Kidney (tissue), 14 donors: ENCODE results near the gene DSC3. TPM values are rescaled to one million over a fixed set of nuclear protein-coding genes. Genes with fewer than 3 reads are reported as not detected.

Source experiments
- DNase-seq, 5 donors: peaks; one replicate each; pipeline ENCODE4 v3.0.0-alpha.2; 2013 to 2020
- FAIRE-seq: peaks from 2 replicates; lab custom pipeline; 2012; peaks lifted over from hg19 to GRCh38; lab: Jason Lieb, UNC
- H3K27ac ChIP-seq, 2 donors: one replicate each; pipeline ENCODE4 v1.7.0; 2013; ENCODE audit warnings: low read depth in 2 of 2, low read length in 2 of 2, inconsistent platforms in 1 of 2
- H3K27me3 ChIP-seq: one replicate; pipeline ENCODE4 v1.7.1; 2013; ENCODE audit warnings: low read length, inconsistent platforms; ENCODE audit not compliant: control insufficient read depth, insufficient read depth
- H3K36me3 ChIP-seq, 3 donors: one replicate each; pipeline versions ENCODE4 v1.7.0 to v1.7.1; 2013; ENCODE audit warnings: low read length in 3 of 3, control low read depth in 1 of 3, inconsistent platforms in 1 of 3; ENCODE audit not compliant: insufficient read depth in 3 of 3, control insufficient read depth in 2 of 3
- H3K4me1 ChIP-seq, 3 donors: one replicate each; pipeline versions ENCODE4 v1.7.0 to v1.7.1; 2013; ENCODE audit warnings: low read length in 3 of 3, inconsistent platforms in 1 of 3, low read depth in 1 of 3; ENCODE audit not compliant: control insufficient read depth in 2 of 3, insufficient read depth in 2 of 3
- H3K4me3 ChIP-seq, 3 donors: one replicate each; pipeline versions ENCODE4 v1.7.0 to v1.8.1; 2013; ENCODE audit warnings: low read length in 3 of 3, control low read depth in 1 of 3, inconsistent platforms in 1 of 3
- H3K9ac ChIP-seq, 3 donors: one replicate each; pipeline versions ENCODE4 v1.7.0 to v1.7.1; 2013; ENCODE audit warnings: low read length in 3 of 3, control low read depth in 1 of 3, inconsistent platforms in 1 of 3
- H3K9me3 ChIP-seq, 3 donors: one replicate each; pipeline versions ENCODE4 v1.7.0 to v1.7.1; 2013; ENCODE audit warnings: low read length in 3 of 3, control low read depth in 1 of 3, inconsistent platforms in 1 of 3; ENCODE audit not compliant: control insufficient read depth in 2 of 3, insufficient read depth in 1 of 3
- CTCF ChIP-seq: IDR thresholded peaks from 3 replicates; pipeline ENCODE4 v1.5.1; 2012; ENCODE audit warnings: mild to moderate bottlenecking, moderate library complexity, borderline replicate concordance; ENCODE audit not compliant: insufficient read depth; ENCODE audit errors: extremely low read depth
- intact Hi-C: fragments of 100-400 bp; cut with DNase I; formaldehyde crosslinking; loops from one replicate; pipeline ENCODE4 v1.11.1; 2022
- polyA plus RNA-seq: library from polyadenylated mRNA; stranded (reverse); fragments of 350-450 nt; fragmentation: Illumina TruSeq; extraction: RNeasy Lipid Tissue Mini Kit (QIAGEN cat#74804); gene quantifications from one replicate; pipeline ENCODE4 v1.2.3, GENCODE V29; 2014; ENCODE audit warnings: low read depth, low replicate concordance; ENCODE audit not compliant: insufficient read depth
- total RNA-seq: library from RNA; stranded (reverse); fragmentation: NEBNext Ultra II Directional; extraction: Animal tissue kit (Norgen Biotek cat#: 25700); gene quantifications from one replicate; pipeline ENCODE4 v1.2.1, GENCODE V29; 2021
- donor health status: control.
- donor health status: control.
- donor health status: control.
- donor health status: control.
- donor health status: control.
- donor health status: DM: yes; HTN: yes; CAD: no.
- donor health status: Normal renal cell carcinoma (clear cell type).

DSC3 gene
- total and polyA plus RNA-seq, 2 donors from 2014 or later = not detected

- H3K4me3 ChIP-seq = no peak overlapping the region
- no peak for TF ChIP-seq CTCF
- no peaks in the 10 kb centered on the region for H3K9me3 ChIP-seq
- no peak for FAIRE-seq
- H3K36me3 ChIP-seq = no peaks in the 10 kb centered on the region
- DNase-seq = no peak
- no peak overlapping the region for H3K27ac ChIP-seq
- H3K4me1 ChIP-seq = no peaks in the 10 kb centered on the region
- no peak overlapping the region for H3K9ac ChIP-seq
- no peaks in the 10 kb centered on the region for H3K27me3 ChIP-seq
- intact Hi-C loops = no loop called here
Observed at GRCh38 chr18:31066266-31066665, 23.7 kb upstream of the DSC3 start.

DNA sequence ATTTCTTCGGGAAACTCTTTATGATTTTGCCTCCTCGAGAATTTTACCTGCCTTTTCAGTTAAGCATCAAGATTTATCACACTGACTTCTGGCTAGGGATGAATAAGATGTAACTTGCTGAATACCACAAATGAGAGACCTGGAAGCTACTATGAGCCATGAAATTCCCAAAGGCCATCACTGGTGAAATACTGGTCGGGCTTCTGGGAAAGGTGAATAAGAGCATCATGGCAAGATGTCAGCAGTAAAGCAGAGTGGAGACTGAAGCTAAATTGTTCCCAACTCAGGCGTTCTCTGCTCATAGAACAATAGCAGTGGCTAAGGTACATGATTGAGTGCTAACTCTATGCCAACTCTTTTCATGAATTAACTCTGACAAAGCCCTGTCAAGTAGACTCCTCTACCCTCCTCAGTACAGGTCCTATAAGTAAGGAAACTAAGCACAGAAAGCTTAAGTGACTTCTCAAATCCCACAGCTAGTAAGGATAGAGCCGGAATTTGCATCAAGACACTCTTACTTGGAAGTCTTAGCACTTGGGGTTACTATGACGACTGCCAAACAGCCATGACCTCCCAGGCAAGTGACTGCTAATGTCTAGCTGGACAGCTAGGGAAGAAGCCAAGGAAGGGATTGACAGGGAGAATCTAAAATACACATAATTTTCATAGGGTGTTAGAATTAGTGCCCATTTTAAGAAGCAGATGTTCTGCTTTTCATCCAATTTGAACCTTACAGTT is 22.7 kb upstream of the DSC3 start:
- Histone ChIP-seq H3K9ac (no peak overlapping the region), H3K9me3 (no peaks in the 10 kb centered on the region), H3K27ac (no peak overlapping the region), H3K4me1 (no peaks in the 10 kb centered on the region), H3K4me3 (no peak overlapping the region), H3K27me3 (no peaks in the 10 kb centered on the region), H3K36me3 (no peaks in the 10 kb centered on the region)
- DNase-seq (peak in 3 of 5 donors; percentile 28 to 34 (median 28)), FAIRE-seq (no peak)
- no peak for TF ChIP-seq CTCF
- intact Hi-C loops = no loop called here

DNA sequence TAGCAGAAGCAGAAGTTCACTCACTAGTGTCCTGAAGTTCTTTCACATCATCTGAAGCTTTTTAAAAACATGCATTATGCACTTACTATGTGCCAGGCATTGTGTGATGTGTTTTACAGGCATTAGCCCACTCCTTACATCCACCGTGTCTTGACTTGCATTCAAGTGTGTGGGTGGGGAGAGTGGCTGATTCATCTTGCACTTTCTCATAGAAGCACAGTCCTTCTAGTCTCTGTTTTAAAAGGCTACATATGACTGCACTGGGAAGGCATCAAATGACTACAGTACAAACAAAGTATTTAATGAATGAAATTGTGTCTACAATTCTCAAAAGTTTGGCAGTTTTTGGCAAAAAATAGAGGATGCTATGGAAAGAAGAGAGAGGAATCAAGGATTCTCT is 21.6 kb upstream of the DSC3 start:
- no peaks in the 10 kb centered on the region for H3K4me1 ChIP-seq
- intact Hi-C loops = no loop called here
- no peak overlapping the region for H3K27ac ChIP-seq
- no peak overlapping the region for H3K9ac ChIP-seq
- DNase-seq (no peak), FAIRE-seq (no peak)
- H3K9me3 ChIP-seq = no peaks in the 10 kb centered on the region
- H3K36me3 ChIP-seq = no peaks in the 10 kb centered on the region
- H3K27me3 ChIP-seq = no peaks in the 10 kb centered on the region
- no peak overlapping the region for H3K4me3 ChIP-seq
- no peak for TF ChIP-seq CTCF
